Stimulated activated naive B cell treated with anti-CD40 and anti-IgM and Interleukin-4, amounts not matched to agents 10 μg/mL and 1 μg/mL and 100 μg/mL, for 72 hours (primary cell): ENCODE measurements around the gene ATCAY.
A peak's percentile ranks its signal among the peaks of the same experiment; 100 is the strongest.

Experiments
- ATAC-seq, 2 donors: fragments of 150-1000 bp; cut with Tn5 transposase; replicated peaks; 2 replicates each; pipeline ENCODE4 v1.10.0; 2021; ENCODE audit warnings: moderate library complexity in 1 of 2
- DNase-seq: peaks from one replicate; pipeline ENCODE4 v3.0.0; 2021
- H3K27ac Mint-ChIP-seq: one replicate; pipeline ENCODE4 v1.8.0; 2022; ENCODE audit warnings: mild to moderate bottlenecking, mixed read lengths
- H3K27me3 Mint-ChIP-seq, 2 donors: one replicate each; pipeline ENCODE4 v1.8.0; 2022; ENCODE audit warnings: mixed read lengths in 2 of 2
- H3K36me3 Mint-ChIP-seq, 2 donors: one replicate each; pipeline ENCODE4 v1.8.0; 2022; ENCODE audit warnings: mixed read lengths in 2 of 2, mild to moderate bottlenecking in 1 of 2
- H3K4me1 Mint-ChIP-seq, 2 donors: one replicate each; pipeline ENCODE4 v1.8.0; 2022; ENCODE audit warnings: mixed read lengths in 2 of 2, mild to moderate bottlenecking in 1 of 2
- H3K4me3 Mint-ChIP-seq, 2 donors: one replicate each; pipeline ENCODE4 v1.8.0; 2022; ENCODE audit warnings: mild to moderate bottlenecking in 2 of 2, mixed read lengths in 2 of 2, moderate library complexity in 1 of 2
- H3K9me3 Mint-ChIP-seq, 2 donors: one replicate each; pipeline ENCODE4 v1.8.0; 2022; ENCODE audit warnings: mixed read lengths in 2 of 2, mild to moderate bottlenecking in 1 of 2

The ATCAY gene

DNA sequence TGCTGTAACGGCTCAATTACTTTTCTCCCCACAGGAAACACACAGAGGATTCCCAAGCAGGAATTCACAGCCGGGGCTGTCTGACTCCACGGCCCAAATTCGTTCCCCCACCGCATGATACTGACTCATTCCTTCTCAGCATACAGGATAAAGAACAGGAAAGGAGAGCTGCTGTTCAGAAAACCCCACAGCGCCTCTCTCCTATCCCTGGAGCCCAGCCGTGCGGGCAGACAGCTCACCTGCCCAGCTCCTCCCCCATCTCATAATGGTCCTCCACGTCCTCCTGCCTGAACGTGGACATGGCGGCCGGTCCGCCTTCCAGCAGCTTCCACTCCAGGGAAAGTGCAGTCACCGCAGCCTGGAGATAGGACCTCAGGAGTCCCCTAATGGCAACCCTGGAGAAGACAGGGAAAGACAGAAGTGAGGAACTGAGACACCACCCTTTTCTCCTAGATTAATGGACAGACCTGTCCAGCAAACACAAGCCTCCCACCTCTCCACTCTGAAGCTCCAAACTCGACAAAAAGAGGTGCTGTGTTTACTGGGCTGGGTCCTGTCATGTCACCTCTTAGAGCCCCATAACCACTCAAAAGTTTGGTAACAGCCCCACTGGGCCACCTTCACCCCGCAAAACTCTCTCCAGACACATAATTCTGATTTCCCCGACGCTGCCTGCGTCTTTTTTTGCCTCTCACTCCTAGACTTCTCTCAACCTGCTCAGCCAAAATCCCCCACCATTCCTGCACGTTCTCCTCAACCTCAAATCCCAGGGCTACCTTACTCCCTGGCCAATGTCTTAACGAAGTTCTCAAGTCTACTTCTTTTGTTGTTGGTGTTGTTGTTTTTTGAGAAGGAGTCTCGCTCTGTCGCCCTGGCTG lies 89.2 kb downstream of the ATCAY start:
- H3K36me3 Mint-ChIP-seq, result peaks cover 13 to 28% of the 10 kb centered on the region in 2 donors
- no peak for ATAC-seq
- H3K4me1 Mint-ChIP-seq, result peaks cover 17 to 39% of the 10 kb centered on the region in 2 donors
- DNase-seq, result no peak
- H3K27ac Mint-ChIP-seq, result peak overlapping the region; percentile 56
- H3K9me3 Mint-ChIP-seq, result no peaks in the 10 kb centered on the region
- H3K27me3 Mint-ChIP-seq, result no peaks in the 10 kb centered on the region
- peak overlapping the region; percentile 97 to 98 for H3K4me3 Mint-ChIP-seq

DNA sequence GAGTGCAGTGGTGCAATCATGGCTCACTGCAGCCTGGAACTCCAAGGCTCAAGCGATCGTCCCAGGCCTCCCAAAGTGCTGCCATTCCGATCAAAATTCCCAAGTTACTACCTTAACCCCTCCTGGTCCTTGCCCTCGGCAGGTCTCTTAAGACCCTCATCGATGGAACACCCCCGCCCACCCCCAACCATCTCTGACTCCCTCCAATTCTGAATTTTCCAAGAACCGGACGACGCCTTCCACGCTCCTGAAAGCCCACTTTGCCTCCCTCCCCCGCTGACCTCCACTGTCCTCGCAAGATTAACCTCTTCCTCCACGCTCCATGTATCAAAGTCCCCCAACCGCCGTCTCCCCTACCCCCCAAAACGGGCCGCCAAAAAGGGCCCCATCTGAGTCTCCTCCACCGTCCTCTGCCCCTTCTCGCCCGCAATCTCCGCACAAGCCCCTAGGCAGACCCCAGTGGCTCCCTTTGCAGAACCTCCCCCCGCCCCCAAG lies 89.9 kb downstream of the ATCAY start:
- Mint-ChIP-seq H3K27ac (peak overlapping the region; percentile 56), H3K27me3 (no peaks in the 10 kb centered on the region), H3K36me3 (peaks cover 10 to 23% of the 10 kb centered on the region in 2 donors), H3K4me3 (peak overlapping the region; percentile 97 to 98), H3K9me3 (no peaks in the 10 kb centered on the region), H3K4me1 (peaks cover 17 to 39% of the 10 kb centered on the region in 2 donors)
- peak in 1 of 2 donors; percentile 10 for ATAC-seq
- no peak for DNase-seq

DNA sequence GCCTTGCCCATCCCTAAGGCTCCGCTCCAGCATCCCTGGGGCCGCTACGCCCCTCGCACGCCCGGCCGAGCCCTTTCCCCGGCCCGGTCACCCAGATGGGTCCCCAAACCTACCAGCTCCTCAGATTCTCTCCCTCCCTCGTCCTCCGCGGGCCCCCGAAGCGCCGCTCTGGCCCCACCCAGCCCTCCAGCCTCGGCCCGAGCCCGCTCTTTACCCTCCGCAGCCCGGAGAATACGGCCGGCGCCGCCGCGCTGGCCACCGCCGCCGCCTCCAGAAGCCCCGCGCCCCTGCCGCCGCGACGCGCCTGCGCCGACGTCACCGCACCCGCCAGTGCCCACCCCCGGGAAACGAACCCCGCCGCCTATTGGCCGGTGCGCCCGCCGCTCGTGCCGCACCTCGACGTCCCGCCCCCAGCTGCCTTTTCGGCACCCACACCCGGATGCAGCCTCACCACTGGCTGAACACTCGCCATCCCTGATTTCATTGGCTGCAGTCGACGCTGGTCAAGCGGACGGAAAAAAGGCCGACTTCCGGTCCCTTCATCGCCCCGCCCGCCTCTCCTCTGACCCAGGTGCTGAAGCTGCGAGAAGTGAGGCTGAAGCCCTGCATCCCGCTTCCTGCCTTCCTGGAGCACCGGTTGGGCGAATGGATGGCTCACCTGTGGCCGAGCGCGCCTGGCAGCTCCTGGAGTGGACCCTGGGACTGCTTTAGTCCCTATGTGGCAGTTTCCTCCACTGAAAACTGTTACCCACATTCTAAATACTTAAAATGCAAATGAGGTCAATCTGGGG lies 90.5 kb downstream of the ATCAY start, which contains the start of gene DAPK3:
DAPK3 (minus strand) TSS at position 292 of the 791 bp plus-strand sequence. CDS start 1,364 bp downstream, outside the sequence.
- Mint-ChIP-seq H3K36me3 (peaks cover 14 to 28% of the 10 kb centered on the region in 2 donors), H3K4me3 (peak within 1 kb of the TSS; percentile 97 to 98), H3K27ac (peak within 1 kb of the TSS; percentile 56), H3K4me1 (peaks cover 18 to 43% of the 10 kb centered on the region in 2 donors), H3K27me3 (no peaks in the 10 kb centered on the region), H3K9me3 (no peaks in the 10 kb centered on the region)
- DNase-seq, result peak; percentile 95
- ATAC-seq, result peak; percentile 93 to 95

DNA sequence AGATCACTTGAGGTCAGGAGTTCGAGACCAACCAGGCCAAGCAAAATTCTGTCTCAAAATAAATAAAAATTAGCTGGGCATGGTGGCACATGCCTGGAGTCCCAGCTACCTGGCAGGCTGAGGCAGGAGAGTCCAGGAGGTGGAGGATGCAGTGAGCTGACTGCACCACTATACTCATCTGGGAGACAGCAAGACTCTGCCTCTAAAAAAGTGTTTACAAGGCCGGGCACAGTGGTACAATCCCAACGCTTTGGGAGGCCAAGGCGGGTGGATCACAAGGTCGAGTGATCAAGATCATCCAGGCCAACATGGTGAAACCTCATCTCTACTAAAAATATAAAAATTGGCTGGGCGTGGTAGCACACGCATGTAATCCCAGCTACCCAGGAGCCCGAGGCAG lies 94.7 kb downstream of the ATCAY start:
- Mint-ChIP-seq H3K4me1 (peaks cover 20 to 37% of the 10 kb centered on the region in 2 donors), H3K9me3 (no peaks in the 10 kb centered on the region), H3K27me3 (no peaks in the 10 kb centered on the region), H3K36me3 (peaks cover 38 to 43% of the 10 kb centered on the region in 2 donors), H3K4me3 (no peak overlapping the region), H3K27ac (no peak overlapping the region)
- ATAC-seq (no peak), DNase-seq (no peak)

DNA sequence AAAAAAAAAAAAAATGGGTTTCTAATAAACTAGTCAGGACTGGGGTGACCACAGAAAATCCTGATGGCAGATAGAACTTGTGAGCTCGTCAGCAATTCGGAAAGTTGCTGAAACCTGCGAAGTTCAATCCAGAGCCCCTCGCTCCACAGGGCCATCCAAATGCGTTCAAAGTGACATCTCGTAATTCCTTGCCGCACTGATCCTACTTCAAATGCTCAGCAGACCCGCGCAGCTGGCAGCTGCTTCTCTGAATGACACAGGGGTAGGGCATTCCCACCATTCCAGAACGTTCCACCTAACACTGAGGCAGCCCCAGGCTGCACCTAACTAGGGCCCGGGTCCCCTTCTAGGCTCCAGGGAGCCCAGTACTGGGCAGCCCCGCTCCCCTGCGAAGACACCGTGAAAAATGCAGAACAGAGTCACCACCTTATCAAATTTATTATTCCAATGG lies 95.2 kb downstream of the ATCAY start:
- H3K4me1 Mint-ChIP-seq, result peaks cover 19 to 32% of the 10 kb centered on the region in 2 donors
- no peak for DNase-seq
- peak overlapping the region; percentile 73 for H3K27ac Mint-ChIP-seq
- peaks cover 38 to 40% of the 10 kb centered on the region in 2 donors for H3K36me3 Mint-ChIP-seq
- H3K9me3 Mint-ChIP-seq, result no peaks in the 10 kb centered on the region
- no peak overlapping the region for H3K4me3 Mint-ChIP-seq
- no peaks in the 10 kb centered on the region for H3K27me3 Mint-ChIP-seq
- no peak for ATAC-seq

DNA sequence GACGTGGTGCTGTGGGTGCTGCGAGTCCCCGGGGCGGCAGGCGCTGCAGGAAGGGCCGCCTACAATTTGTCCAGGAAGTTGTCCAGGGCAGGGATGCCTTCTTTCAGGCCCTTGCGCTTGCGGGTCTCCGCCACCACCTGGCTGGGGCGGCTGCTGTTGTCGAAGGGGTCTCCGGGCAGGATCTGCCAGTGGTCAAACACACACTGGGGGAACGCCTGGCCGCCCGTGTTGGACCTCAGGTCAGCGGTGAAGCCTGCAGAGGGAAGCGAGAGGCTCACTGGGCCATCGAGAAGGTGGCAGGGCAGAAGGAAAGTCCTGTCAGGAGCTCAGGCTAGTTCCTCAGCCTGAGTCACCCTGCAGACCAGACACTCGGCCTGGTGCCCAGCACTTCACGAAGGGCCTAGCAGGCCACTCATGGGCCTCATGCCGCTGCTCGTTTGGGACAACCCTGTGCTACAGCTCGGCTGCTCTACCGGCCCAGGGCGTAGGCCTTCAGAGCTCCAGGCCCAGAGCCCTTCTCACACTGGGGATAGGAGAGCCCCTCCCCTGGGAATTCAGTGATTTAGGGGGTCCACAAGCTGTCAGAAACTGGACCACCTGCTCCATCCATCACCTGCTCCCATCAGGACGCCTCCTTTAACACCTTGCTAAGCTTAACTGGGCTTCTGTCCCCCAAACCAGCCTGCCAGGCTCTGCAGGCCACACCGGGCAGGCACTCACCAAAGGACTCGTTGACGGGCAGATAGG lies 96.2 kb downstream of the ATCAY start:
- peak overlapping the region in 1 of 2 donors; percentile 8 for H3K4me3 Mint-ChIP-seq
- H3K9me3 Mint-ChIP-seq, result no peaks in the 10 kb centered on the region
- peaks cover 18 to 31% of the 10 kb centered on the region in 2 donors for H3K4me1 Mint-ChIP-seq
- ATAC-seq (no peak), DNase-seq (no peak)
- peak overlapping the region; percentile 84 for H3K27ac Mint-ChIP-seq
- peaks cover 44% of the 10 kb centered on the region in 2 donors for H3K36me3 Mint-ChIP-seq
- no peaks in the 10 kb centered on the region for H3K27me3 Mint-ChIP-seq
